Adipocyte (in vitro differentiated cells): ENCODE data around the gene FCN2.

Source experiments
- DNase-seq: peaks from one replicate; pipeline ENCODE4 v3.0.0-alpha.2; 2015; ENCODE audit warnings: low read depth
- H3K27me3 ChIP-seq: replicated peaks from 2 replicates; pipeline ENCODE4 v1.7.0; 2013; ENCODE audit warnings: mild to moderate bottlenecking, low read length, moderate library complexity; ENCODE audit not compliant: control insufficient read depth, insufficient read depth
- H3K36me3 ChIP-seq: 2 replicates; pipeline ENCODE4 v1.7.0; 2013; ENCODE audit warnings: low read length, mild to moderate bottlenecking, moderate library complexity; ENCODE audit not compliant: control insufficient read depth, insufficient read depth, severe bottlenecking
- H3K4me1 ChIP-seq: 2 replicates; pipeline ENCODE4 v1.7.0; 2013; ENCODE audit warnings: mild to moderate bottlenecking, low read length, moderate library complexity; ENCODE audit not compliant: control insufficient read depth, insufficient read depth
- H3K4me3 ChIP-seq: 2 replicates; pipeline ENCODE4 v1.7.0; 2013; ENCODE audit warnings: mild to moderate bottlenecking, low read length, moderate library complexity
- H3K9ac ChIP-seq: 2 replicates; pipeline ENCODE4 v1.7.0; 2013; ENCODE audit warnings: mild to moderate bottlenecking, low read length, moderate library complexity
- H3K9me3 ChIP-seq: 2 replicates; pipeline ENCODE4 v1.7.0; 2013; ENCODE audit warnings: mild to moderate bottlenecking, low read length, moderate library complexity; ENCODE audit not compliant: control insufficient read depth

FCN2 gene

DNA sequence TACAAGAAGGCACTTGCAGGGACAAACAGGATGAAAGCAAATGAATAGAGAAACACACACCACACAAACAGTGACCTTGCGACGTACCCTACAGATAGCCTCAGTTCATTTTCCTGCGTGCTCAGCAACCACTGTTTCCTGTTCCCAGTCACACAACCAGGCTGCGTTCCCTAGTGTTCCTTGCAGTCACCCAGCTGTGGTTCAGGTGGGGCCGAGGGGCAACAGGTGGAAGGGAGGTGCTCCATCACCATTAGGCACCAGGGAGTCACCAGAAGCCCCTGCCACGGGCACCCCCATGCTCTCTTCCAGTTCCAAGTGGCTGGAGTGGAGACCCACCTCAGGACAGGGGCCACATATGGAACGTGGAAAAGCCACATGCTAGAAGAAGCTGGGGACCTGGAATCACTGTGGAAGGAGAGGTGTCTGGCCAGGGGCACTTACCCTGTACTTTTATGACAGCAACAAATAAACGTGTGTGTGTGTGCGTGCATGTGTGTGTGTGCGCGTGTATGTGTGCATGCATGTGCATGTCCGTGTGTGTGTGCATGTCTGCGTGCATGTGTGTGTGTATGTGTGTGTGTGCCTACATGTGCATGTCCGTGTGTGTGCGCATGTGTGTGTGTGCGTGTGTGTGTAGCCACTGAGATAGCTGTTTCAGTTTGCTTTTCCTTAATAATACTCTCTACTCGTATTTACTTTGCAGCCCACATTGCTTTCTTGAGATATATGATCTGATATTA is 18.8 kb upstream of the FCN2 start:
- H3K9ac ChIP-seq: no peak overlapping the region
- H3K4me3 ChIP-seq: no peak overlapping the region
- H3K4me1 ChIP-seq: peaks cover 17% of the 10 kb centered on the region
- no peak for DNase-seq
- no peaks in the 10 kb centered on the region for H3K36me3 ChIP-seq
- H3K9me3 ChIP-seq: peaks cover 26% of the 10 kb centered on the region
- H3K27me3 ChIP-seq: peaks cover 11% of the 10 kb centered on the region

DNA sequence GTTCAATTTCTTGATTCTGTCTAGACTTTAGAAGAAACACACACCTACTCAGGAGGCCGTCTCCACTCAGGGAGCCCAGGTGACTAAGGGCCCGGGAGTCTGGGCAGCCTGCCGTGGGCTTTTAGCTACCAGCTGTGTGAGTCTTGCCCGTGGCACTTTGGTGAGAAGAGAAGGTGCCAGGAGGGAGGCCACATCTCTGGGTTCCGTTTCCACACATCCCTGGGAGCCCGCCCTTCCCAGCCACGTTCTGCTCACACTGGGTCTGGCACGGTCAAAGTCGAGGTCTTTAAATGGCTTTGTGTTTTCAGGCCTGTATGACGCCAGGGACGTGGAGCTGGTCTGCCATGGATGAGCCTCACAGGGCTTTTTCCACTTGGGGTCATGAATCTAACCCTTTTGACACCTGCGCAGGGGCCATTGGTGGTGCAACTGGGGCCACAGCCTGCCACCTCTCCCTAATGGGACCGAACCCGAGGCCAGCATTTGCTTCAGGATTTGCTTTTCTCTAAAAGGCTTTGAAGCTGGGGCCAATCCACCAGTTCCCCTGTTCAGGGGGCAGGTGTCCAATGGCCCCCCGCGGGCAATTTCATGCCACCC is 17.2 kb upstream of the FCN2 start:
- Histone ChIP-seq H3K36me3 (no peaks in the 10 kb centered on the region), H3K4me3 (no peak overlapping the region), H3K9ac (no peak overlapping the region), H3K9me3 (peaks cover 22% of the 10 kb centered on the region), H3K27me3 (peaks cover 15% of the 10 kb centered on the region), H3K4me1 (peaks cover 12% of the 10 kb centered on the region)
- DNase-seq: no peak

DNA sequence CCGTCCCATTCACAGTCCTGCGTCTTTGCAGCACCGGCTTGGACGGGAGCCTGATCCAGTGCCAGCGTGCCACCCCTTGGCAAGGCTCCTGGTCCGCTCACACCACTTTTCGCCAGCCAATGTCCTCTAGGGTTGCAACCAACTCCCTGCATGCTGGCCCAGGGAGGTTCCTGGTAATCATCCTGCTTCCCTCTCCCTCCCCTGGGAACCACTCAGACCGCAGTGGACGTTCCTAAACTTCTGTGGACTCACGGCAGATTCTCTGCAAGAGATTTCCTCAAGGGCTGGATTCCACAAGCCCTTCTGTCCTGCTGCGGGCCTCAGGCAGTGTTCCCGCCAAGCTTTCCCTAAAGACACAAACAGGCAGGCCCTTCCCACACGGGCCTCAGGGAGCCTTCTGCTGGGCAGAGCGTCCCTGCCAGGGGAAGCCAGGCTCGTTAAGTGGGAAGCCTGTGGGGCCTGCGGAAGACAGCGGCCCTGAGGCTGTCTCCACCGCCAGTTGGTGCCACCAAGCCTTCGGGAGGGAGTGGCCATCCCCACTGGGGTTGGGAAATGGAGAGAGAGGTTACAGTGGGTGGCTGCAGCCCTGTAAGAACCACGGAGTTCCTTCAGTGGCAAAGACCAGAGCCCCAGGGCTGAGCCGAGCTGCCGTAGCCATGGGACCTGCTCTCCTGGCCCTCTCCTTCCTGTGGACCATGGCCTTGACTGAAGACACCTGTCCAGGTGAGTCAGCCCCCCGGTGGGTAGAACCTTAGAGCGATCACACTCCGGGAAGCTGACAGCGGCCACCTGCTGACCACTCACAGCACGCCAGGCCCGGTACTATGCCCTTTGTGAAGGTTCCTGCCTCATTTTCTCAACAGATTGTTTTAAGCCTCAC is 16.4 kb upstream of the FCN2 start:
- no peak overlapping the region for H3K4me3 ChIP-seq
- peaks cover 16% of the 10 kb centered on the region for H3K9me3 ChIP-seq
- DNase-seq: no peak
- peaks cover 20% of the 10 kb centered on the region for H3K27me3 ChIP-seq
- H3K36me3 ChIP-seq: no peaks in the 10 kb centered on the region
- peak overlapping the region; percentile 29 for H3K9ac ChIP-seq
- H3K4me1 ChIP-seq: peaks cover 10% of the 10 kb centered on the region

DNA sequence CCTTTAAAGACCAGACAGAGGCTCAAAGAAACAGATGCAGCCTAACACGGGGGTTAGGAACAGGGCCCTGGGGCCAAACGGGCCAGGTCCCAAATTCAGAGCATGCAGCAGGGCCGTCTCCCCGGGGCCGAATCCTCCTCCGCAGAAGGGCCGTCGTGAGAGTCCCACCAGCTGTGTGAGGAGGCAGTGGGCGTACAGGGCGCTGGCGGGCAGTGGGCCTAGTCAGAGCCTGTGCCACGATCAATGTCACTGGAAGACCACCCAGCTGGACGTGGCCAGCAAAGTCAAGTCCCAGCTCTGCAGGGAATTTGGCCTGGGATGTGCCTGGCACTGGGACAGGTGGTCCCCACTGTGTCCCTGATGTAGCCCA is 15.8 kb upstream of the FCN2 start:
- Histone ChIP-seq H3K4me3 (no peak overlapping the region), H3K9ac (no peak overlapping the region), H3K36me3 (no peaks in the 10 kb centered on the region), H3K27me3 (peaks cover 19% of the 10 kb centered on the region), H3K4me1 (peaks cover 10% of the 10 kb centered on the region), H3K9me3 (peaks cover 12% of the 10 kb centered on the region)
- no peak for DNase-seq

DNA sequence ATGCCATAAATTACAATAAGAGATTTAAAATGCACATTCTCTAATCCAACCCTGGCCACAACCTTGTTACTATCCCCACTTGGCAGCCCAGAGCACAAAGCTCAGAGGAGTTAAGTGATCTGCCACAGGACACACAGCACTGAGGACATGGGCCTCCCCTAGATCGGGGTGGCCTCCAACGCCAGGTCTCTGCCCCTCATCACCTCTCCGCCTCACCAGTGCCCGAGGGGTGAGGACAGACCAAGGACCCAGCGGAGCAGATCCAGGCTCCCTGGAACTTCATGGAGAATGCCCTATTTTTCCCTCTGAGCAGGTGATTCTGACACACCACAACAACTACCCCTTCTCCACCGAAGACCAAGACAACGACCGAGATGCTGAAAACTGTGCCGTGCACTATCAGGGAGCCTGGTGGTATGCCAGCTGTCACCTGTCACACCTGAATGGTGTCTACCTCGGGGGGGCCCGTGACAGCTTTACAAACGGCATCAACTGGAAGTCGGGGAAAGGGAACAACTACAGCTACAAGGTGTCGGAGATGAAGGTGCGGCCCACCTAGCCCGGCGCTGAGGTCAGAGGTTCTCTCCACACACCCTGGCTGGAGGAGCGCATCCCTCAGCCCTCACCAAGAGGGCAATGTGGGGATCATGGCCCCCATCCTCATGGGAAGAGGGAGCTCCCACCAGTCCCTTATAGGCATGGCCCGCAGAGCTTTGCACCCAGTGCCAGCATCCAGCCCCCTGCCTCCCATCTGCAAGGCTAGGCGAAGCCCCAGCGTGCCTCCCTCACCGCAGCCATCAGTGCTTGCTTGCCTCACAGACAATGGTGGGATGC is 12.5 kb upstream of the FCN2 start:
- Histone ChIP-seq H3K27me3 (peaks cover 44% of the 10 kb centered on the region), H3K4me3 (no peak overlapping the region), H3K36me3 (no peaks in the 10 kb centered on the region), H3K9ac (no peak overlapping the region), H3K4me1 (peaks cover 10% of the 10 kb centered on the region), H3K9me3 (no peaks in the 10 kb centered on the region)
- no peak for DNase-seq

DNA sequence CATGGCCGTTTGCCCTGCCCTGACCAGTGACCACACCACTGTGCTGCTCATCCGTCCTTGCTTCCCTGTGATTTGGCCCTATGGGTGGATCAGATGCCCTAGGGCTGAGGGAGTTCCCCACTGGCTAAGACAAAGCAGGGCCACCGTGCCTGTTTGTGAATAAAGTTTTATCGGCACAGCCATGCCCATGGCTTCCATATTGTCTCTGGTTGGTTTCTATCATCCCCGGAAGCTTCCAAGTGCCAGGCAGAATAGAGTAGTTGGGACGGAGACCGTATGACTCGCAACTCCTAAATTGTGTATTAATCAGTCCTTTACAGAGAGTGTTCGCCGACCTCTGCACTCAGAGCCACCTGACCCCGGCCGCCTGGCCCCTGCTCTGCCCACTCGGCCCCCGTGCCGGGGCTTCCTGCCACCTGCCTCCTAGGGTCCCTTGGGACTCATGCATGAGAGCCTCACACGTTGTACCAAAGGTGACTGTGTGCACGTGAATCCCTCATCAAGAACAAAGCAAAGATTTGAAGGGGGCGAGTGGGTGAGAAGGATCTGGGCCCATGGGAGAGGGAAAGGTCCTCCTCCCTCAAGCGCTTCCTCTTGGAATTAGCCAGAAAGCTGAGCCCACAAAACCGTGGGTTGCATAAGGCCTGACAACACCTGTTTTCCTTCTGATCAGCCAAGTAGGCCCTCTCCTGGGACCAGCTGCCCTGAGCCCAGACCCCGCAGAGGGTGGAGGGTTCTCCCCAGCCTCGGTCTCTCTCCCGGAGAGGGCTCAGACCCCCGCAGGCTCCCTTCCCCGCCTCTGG is 11.7 kb upstream of the FCN2 start:
- Histone ChIP-seq H3K4me3 (no peak overlapping the region), H3K9me3 (no peaks in the 10 kb centered on the region), H3K36me3 (no peaks in the 10 kb centered on the region), H3K9ac (no peak overlapping the region), H3K27me3 (peaks cover 49% of the 10 kb centered on the region), H3K4me1 (peaks cover 9% of the 10 kb centered on the region)
- DNase-seq: no peak

DNA sequence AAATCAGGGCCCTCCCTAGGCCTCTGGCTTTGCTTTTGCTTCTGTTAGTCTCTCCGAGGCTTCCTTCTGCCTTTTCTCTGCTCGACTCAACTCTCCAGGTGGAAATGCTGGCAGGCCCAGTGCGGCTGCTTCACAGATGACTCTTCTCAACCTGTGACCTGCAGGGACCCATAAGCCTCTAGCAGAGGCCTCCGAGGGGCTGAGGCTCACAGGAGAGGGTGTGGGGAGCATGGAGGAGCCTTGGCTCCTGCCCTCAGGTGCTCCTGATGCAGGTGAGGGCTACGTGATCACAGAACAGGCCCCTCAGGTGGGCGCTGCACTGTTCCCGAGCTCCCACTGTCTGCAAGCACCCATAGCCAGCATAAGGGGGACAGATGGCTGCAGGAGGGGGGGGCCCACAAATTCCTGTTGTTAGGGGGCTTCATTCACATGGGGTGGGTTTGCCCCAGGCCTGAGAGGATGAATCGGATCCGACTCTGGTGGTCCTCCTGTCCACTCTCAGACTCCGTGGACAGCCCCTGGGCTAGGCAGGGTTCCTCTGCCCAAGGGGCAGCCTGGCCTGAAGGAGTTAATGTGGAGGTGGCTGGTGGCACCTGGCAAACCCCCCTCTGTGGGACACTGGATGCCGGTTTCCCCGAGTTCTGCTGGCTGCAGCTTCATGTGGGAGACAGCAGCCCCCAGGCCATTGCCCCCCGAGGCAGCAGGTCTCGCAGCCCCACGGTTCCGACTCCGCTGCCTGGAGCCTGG is 10.9 kb upstream of the FCN2 start:
- peaks cover 46% of the 10 kb centered on the region for H3K27me3 ChIP-seq
- no peak for DNase-seq
- peaks cover 1% of the 10 kb centered on the region for H3K4me1 ChIP-seq
- H3K9ac ChIP-seq: no peak overlapping the region
- H3K36me3 ChIP-seq: no peaks in the 10 kb centered on the region
- H3K9me3 ChIP-seq: peaks cover 6% of the 10 kb centered on the region
- H3K4me3 ChIP-seq: no peak overlapping the region

DNA sequence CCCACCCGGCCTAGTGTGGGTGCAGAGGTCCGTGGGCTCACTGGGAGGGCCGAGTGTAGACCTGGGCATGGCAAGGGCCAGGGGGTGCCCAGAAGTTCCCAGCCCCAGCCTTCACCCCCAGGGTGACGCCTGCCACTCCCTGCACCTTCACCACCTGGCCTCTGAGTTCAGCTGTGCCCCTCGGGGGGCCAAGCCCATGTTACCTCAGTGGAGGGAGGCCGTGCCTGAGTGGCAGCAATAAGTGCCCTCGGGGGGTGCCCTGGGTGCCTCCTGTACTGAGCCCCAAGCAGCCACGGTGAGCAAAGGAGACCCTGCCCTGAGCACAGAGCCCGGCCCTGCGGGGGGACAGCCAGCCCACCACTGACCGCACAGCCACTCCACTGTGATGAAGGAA is 10.3 kb upstream of the FCN2 start:
- Histone ChIP-seq H3K36me3 (no peaks in the 10 kb centered on the region), H3K4me3 (no peak overlapping the region), H3K9me3 (peaks cover 6% of the 10 kb centered on the region), H3K9ac (no peak overlapping the region), H3K27me3 (peaks cover 40% of the 10 kb centered on the region), H3K4me1 (no peaks in the 10 kb centered on the region)
- no peak for DNase-seq

DNA sequence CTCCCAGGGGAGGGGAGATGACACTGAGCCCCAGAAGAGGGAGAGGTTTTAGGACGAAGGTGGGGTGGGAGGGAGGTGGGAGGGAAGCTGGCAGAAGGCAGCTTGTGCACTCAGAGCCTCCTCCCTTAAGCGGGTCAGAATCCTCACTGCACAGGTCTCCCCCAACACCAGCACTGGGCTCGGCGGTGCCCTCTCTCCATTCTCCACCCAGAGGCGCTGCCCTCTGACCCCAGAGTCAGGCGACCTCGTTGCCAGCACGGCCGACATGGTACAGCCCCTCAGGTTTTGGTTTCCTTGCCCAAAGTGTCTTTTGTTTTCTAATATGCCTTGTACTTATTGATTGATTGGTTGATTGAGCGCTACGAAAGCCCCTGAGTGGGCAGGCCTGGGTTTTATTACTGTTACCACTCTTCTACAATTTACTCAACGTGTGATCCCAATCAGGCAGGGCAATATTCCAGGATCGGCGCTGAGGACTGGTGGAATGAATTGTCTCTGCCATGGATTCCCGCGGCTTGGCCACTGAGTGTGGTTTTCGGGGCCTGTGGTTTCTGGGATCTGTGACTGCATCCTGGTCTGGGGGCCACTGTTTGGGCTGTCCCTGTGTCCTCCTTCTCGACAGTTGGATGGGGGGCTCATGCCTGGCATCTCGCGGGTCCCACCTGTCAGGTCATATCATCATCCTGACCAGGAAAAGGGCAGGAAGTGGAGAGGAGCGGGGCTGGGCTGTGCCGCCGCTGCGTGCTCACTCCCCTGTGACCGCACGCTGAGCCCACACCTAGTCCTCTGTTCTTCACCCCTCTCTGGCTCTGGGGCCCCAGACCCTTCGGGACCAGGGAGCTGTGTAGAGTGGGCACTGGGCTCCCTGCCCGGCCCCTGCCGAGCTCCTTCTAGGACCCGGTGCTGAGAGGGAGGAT is 9.6 kb upstream of the FCN2 start:
- DNase-seq: no peak
- H3K36me3 ChIP-seq: no peaks in the 10 kb centered on the region
- peaks cover 44% of the 10 kb centered on the region for H3K27me3 ChIP-seq
- H3K9me3 ChIP-seq: peaks cover 6% of the 10 kb centered on the region
- no peaks in the 10 kb centered on the region for H3K4me1 ChIP-seq
- no peak overlapping the region for H3K4me3 ChIP-seq
- H3K9ac ChIP-seq: no peak overlapping the region
